Suprapubic skin (tissue), 4 donors: ENCODE results near the gene RSRC1. TPM values are rescaled to one million over a fixed set of nuclear protein-coding genes. Genes with fewer than 3 reads are reported as not detected.

Experiments
- DNase-seq, 2 donors: peaks; one replicate each; pipeline ENCODE4 v3.0.0-alpha.2; 2019; ENCODE audit warnings: low spot score in 2 of 2
- H3K27ac ChIP-seq: fragments of 200-600 bp; sonication (generic); one replicate; pipeline ENCODE4 v1.5.1; 2019
- H3K27me3 ChIP-seq: fragments of 200-600 bp; sonication (generic); one replicate; pipeline ENCODE4 v1.5.1; 2019
- H3K36me3 ChIP-seq: fragments of 200-600 bp; sonication (generic); one replicate; pipeline ENCODE4 v1.5.1; 2019
- H3K4me1 ChIP-seq: fragments of 200-600 bp; sonication (generic); one replicate; pipeline ENCODE4 v1.5.1; 2019
- H3K4me3 ChIP-seq: fragments of 200-600 bp; sonication (generic); one replicate; pipeline ENCODE4 v1.5.1; 2019; ENCODE audit warnings: mild to moderate bottlenecking
- H3K9me3 ChIP-seq: fragments of 200-600 bp; sonication (generic); one replicate; pipeline ENCODE4 v1.5.1; 2019
- CTCF ChIP-seq, 2 donors: fragments of 200-600 bp in 1 of 2; fragments of 450-650 bp in 1 of 2; sonication (generic) in 1 of 2; IDR thresholded peaks; one replicate each; pipeline ENCODE4 v1.5.1; 2016 to 2019; ENCODE audit warnings: antibody characterized with exemption in 2 of 2, mild to moderate bottlenecking in 1 of 2, moderate library complexity in 1 of 2
- EP300 ChIP-seq: sonication (generic); formaldehyde crosslinking; IDR thresholded peaks from one replicate; pipeline ENCODE4 v1.6.1; 2017; ENCODE audit warnings: antibody characterized with exemption
- POLR2A ChIP-seq, 2 donors: fragments of 450-650 bp; IDR thresholded peaks; one replicate each; pipeline ENCODE4 v1.6.1; 2017; ENCODE audit warnings: antibody characterized with exemption in 2 of 2, mild to moderate bottlenecking in 2 of 2, moderate library complexity in 2 of 2
- POLR2AphosphoS5 ChIP-seq, 3 donors: sonication (generic); formaldehyde crosslinking; IDR thresholded peaks; one replicate each; pipeline ENCODE4 v1.6.1; 2017; ENCODE audit warnings: antibody characterized with exemption in 3 of 3
- WGBS: methylation state at CpG from one replicate; pipeline ENCODE4 v1.1.5; 2018; 5-methylcytosine and 5-hydroxymethylcytosine counted together
- total RNA-seq, 4 donors: library from RNA; depleted of rRNA; stranded (reverse); fragments of >200 nt; gene quantifications; one replicate each; pipeline ENCODE4 v1.1.0, GENCODE V29; 2016

RSRC1 gene
- total RNA-seq, 4 donors from 2014 or later: 20.4 to 33.2 (median 30.4) TPM

GRCh38 chr3:158431829-158432228 is 321.9 kb downstream of the RSRC1 start:
- Histone ChIP-seq H3K4me1 (no peaks in the 10 kb centered on the region), H3K36me3 (no peaks in the 10 kb centered on the region), H3K9me3 (no peaks in the 10 kb centered on the region), H3K27me3 (no peaks in the 10 kb centered on the region), H3K27ac (no peak overlapping the region), H3K4me3 (no peak overlapping the region)
- TF ChIP-seq CTCF (IDR thresholded peaks at IDR 0.05) (no peak), POLR2A (IDR thresholded peaks at IDR 0.05) (no peak), EP300 (no peak), POLR2AphosphoS5 (IDR thresholded peaks at IDR 0.05) (no peak)
- DNase-seq: no peak
- WGBS: 98% methylated on average over 3 of the region's 3 CpGs

GRCh38 chr3:158434412-158435038 is 324.6 kb downstream of the RSRC1 start:
- no peak overlapping the region for H3K4me3 ChIP-seq
- DNase-seq: no peak

DNA sequence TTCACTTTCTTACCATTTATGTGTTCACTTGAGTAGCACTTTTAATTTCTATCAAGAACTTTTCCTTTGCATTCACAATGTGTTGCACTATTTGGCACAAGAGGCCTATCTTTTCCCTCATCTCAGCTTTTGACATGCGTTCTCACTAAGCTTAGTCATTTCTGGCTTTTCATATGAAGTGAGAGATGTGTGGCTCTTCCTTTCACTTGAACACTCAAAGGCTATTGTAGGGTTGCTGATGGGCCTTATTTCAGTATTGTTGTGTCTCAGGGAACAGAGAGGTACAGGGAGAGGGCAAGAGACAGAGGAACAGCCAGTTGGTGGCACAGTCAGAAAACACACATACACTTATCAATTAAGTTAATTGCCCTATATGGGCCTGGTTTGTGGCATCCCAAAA is 333.7 kb downstream of the RSRC1 start:
- TF ChIP-seq POLR2A (IDR thresholded peaks at IDR 0.05) (no peak), EP300 (no peak), POLR2AphosphoS5 (IDR thresholded peaks at IDR 0.05) (no peak), CTCF (IDR thresholded peaks at IDR 0.05) (no peak)
- H3K4me1 ChIP-seq: no peaks in the 10 kb centered on the region
- H3K27ac ChIP-seq: no peak overlapping the region
- no peak overlapping the region for H3K4me3 ChIP-seq
- 88% methylated on average over 1 of the region's 1 CpG for WGBS
- no peaks in the 10 kb centered on the region for H3K9me3 ChIP-seq
- no peaks in the 10 kb centered on the region for H3K36me3 ChIP-seq
- no peaks in the 10 kb centered on the region for H3K27me3 ChIP-seq
- DNase-seq: no peak

More at GRCh38 chr3:158434412-158435038, 324.6 kb downstream of the RSRC1 start:
- no peak for TF ChIP-seq POLR2AphosphoS5 (IDR thresholded peaks at IDR 0.05)
- peak; percentile 38 to 58 for TF ChIP-seq CTCF (IDR thresholded peaks at IDR 0.05)
- no peak for TF ChIP-seq POLR2A (IDR thresholded peaks at IDR 0.05)
- TF ChIP-seq EP300: no peak
- Histone ChIP-seq H3K27ac (no peak overlapping the region), H3K36me3 (no peaks in the 10 kb centered on the region), H3K4me1 (no peaks in the 10 kb centered on the region), H3K9me3 (no peaks in the 10 kb centered on the region), H3K27me3 (no peaks in the 10 kb centered on the region)
- WGBS: 4% methylated on average over 4 of the region's 4 CpGs

GRCh38 chr3:158447408-158447807 is 337.5 kb downstream of the RSRC1 start:
- no peaks in the 10 kb centered on the region for H3K27me3 ChIP-seq
- no peak overlapping the region for H3K27ac ChIP-seq
- H3K4me1 ChIP-seq: no peaks in the 10 kb centered on the region
- no peak overlapping the region for H3K4me3 ChIP-seq
- no peak for DNase-seq
- no peaks in the 10 kb centered on the region for H3K36me3 ChIP-seq
- no peaks in the 10 kb centered on the region for H3K9me3 ChIP-seq
- TF ChIP-seq POLR2A (IDR thresholded peaks at IDR 0.05): no peak
- TF ChIP-seq CTCF (IDR thresholded peaks at IDR 0.05): no peak
- no peak for TF ChIP-seq POLR2AphosphoS5 (IDR thresholded peaks at IDR 0.05)
- TF ChIP-seq EP300: no peak

DNA sequence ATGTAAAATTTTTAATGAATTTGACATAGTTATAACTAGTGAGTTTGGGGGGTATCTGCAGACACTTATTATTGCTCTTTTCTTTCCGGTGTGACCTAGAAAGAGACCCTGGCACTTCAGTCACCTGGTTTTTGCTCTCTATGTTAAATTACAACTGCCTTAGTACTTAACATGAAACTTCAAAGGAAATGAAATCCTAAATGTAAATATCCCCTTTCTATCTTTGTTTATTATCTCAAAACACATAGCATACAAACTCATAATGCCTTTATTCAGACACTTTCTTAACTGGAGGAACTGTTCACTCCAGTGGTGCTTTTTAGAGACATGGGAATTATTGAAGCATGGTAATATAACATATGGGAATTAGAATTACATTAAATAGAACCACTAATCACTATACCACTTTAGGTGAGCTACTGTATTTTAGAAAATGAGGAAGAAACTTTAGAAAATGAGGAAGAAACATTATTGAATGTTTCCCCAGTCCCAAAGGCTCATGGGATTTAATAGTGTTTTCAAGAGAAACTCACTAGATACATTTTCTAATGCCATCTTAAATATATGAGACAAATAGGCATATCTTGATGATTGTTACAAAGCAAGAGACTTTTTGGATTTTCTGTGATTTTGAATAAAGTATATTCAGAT is 341.6 kb downstream of the RSRC1 start:
- H3K36me3 ChIP-seq: no peaks in the 10 kb centered on the region
- 100% methylated on average over 1 of the region's 1 CpG for WGBS

More for the DNA sequence above, 341.6 kb downstream of the RSRC1 start:
- no peak overlapping the region for H3K27ac ChIP-seq
- no peaks in the 10 kb centered on the region for H3K4me1 ChIP-seq
- H3K4me3 ChIP-seq: no peak overlapping the region
- TF ChIP-seq CTCF (IDR thresholded peaks at IDR 0.05) (no peak), EP300 (no peak), POLR2AphosphoS5 (IDR thresholded peaks at IDR 0.05) (no peak), POLR2A (IDR thresholded peaks at IDR 0.05) (no peak)
- no peaks in the 10 kb centered on the region for H3K27me3 ChIP-seq
- no peaks in the 10 kb centered on the region for H3K9me3 ChIP-seq
- no peak for DNase-seq
